ENCODE data around the gene ERCC6L2.

GRCh38 chr9:95845751-95846150 is 29.7 kb upstream of the ERCC6L2 start:
- no peak for TF ChIP-seq CTCF (IDR thresholded peaks at IDR 0.05)
- TF ChIP-seq POLR2A (IDR thresholded peaks at IDR 0.05), result no peak
